Esophagus muscularis mucosa (tissue), 4 donors: ENCODE results near the gene NOTCH4.
"Not testable (repeated sequence)": the region's sequence is repeated elsewhere in the genome, so short reads cannot be mapped to it uniquely, and the experiment has no call there.

Experiments used
- EP300 ChIP-seq: sonication (generic); formaldehyde crosslinking; IDR thresholded peaks from one replicate; pipeline ENCODE4 v1.6.1; 2017; ENCODE audit warnings: antibody characterized with exemption
- POLR2A ChIP-seq: fragments of 450-650 bp; IDR thresholded peaks from one replicate; pipeline ENCODE4 v1.6.1; 2017; ENCODE audit warnings: antibody characterized with exemption, moderate library complexity, mild to moderate bottlenecking, low read depth
- POLR2AphosphoS5 ChIP-seq, 2 donors: sonication (generic); formaldehyde crosslinking; IDR thresholded peaks; one replicate each; pipeline ENCODE4 v1.6.1; 2017; ENCODE audit warnings: antibody characterized with exemption in 2 of 2
- TF ChIP-seq, protein P1 (sequence below), 3 experiments: fragments of 200-600 bp in 2 of 3; fragments of 450-650 bp in 1 of 3; sonication (generic) in 2 of 3; IDR thresholded peaks; one replicate each; pipeline ENCODE4 v1.5.1; 2017 to 2019; ENCODE audit warnings: antibody characterized with exemption in 3 of 3, mild to moderate bottlenecking in 2 of 3, moderate library complexity in 1 of 3

DNA sequence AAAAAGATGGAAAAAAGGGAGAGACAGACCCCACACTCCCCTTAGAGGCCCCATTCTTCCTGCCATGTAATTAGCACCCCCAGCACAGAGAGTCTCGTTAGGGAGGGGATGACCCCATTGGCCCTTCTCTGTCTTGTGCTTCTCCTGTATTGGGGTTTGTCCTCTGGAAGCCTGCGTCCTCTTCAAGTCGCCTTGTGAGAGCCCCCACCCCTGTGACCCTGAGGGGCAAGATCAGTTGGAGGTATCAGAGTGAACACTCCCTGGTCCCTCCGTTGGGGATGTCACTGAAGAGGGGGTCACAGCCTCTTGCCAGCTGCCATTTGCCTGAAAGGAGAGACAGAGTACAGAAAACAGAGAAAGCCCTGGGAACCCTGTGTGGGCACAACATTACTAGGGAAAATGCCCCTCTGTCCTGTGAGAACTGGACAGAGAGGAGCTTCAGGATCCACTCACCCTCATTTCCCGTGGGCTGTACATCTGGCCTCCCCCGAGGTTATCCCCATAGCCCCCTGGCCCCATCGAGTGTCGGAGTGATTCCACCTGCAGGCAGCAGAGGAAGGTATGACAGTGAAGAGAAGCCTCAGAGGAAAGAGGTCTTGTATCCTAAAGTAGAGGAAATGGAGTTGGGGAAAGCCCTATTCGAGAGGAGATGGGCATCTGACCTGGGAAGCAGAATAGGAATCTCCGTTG lies 37.6 kb downstream of the NOTCH4 start:
- not testable (repeated sequence) for TF ChIP-seq POLR2AphosphoS5 (IDR thresholded peaks at IDR 0.05); POLR2A; EP300
- TF ChIP-seq, protein P1, sequence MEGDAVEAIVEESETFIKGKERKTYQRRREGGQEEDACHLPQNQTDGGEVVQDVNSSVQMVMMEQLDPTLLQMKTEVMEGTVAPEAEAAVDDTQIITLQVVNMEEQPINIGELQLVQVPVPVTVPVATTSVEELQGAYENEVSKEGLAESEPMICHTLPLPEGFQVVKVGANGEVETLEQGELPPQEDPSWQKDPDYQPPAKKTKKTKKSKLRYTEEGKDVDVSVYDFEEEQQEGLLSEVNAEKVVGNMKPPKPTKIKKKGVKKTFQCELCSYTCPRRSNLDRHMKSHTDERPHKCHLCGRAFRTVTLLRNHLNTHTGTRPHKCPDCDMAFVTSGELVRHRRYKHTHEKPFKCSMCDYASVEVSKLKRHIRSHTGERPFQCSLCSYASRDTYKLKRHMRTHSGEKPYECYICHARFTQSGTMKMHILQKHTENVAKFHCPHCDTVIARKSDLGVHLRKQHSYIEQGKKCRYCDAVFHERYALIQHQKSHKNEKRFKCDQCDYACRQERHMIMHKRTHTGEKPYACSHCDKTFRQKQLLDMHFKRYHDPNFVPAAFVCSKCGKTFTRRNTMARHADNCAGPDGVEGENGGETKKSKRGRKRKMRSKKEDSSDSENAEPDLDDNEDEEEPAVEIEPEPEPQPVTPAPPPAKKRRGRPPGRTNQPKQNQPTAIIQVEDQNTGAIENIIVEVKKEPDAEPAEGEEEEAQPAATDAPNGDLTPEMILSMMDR (IDR thresholded peaks at IDR 0.05): not testable (repeated sequence)
